ENCODE data around the gene MRAP2. TPM values are rescaled to one million over a fixed set of nuclear protein-coding genes. Genes with fewer than 3 reads are reported as not detected.

The MRAP2 gene
- polyA plus RNA-seq, 1 donor from 2014 or later: 1.0 TPM

GRCh38 chr6:84021625-84022024, 11.9 kb upstream of the MRAP2 start:
- Histone ChIP-seq H3K27ac (ENCODE audit: low read length) (no peak overlapping the region), H3F3A (ENCODE audit: insufficient read depth, low read length, poor library complexity, severe bottlenecking) (no peaks in the 10 kb centered on the region), H4K20me1 (ENCODE audit: insufficient read depth) (no peaks in the 10 kb centered on the region), H3K9me2 (ENCODE audit: insufficient read depth, low read length) (no peaks in the 10 kb centered on the region), H2AFZ (ENCODE audit: low read depth, low read length) (no peak overlapping the region), H3K27me3 (ENCODE audit: insufficient read depth, low read depth, low read length) (no peaks in the 10 kb centered on the region), H3K79me2 (replicated peaks; ENCODE audit: insufficient read depth, low read length) (no peaks in the 10 kb centered on the region), H3K9me3 (ENCODE audit: low read length) (no peaks in the 10 kb centered on the region), H3K4me3 (ENCODE audit: low read length) (no peak overlapping the region), H3K36me3 (ENCODE audit: insufficient read depth, low read length) (no peaks in the 10 kb centered on the region), H3K9ac (ENCODE audit: low read length) (no peak overlapping the region), H3K4me2 (ENCODE audit: low read length) (no peak overlapping the region)
- no peak for TF ChIP-seq RAD21 (conservative IDR thresholded peaks at IDR 0.05)

GRCh38 chr6:84026721-84027164, 6.8 kb upstream of the MRAP2 start:
- H2AFZ ChIP-seq (ENCODE audit: low read depth, low read length): no peak overlapping the region
- H3K36me3 ChIP-seq (ENCODE audit: insufficient read depth, low read length): no peaks in the 10 kb centered on the region
- no peak overlapping the region for H3K27ac ChIP-seq (ENCODE audit: low read length)
- H3K9ac ChIP-seq (ENCODE audit: low read length): no peak overlapping the region
- no peak overlapping the region for H3K4me3 ChIP-seq (ENCODE audit: low read length)
- H3K27me3 ChIP-seq (ENCODE audit: insufficient read depth, low read depth, low read length): no peaks in the 10 kb centered on the region
- H3F3A ChIP-seq (ENCODE audit: insufficient read depth, low read length, poor library complexity, severe bottlenecking): no peaks in the 10 kb centered on the region
- no peaks in the 10 kb centered on the region for H3K9me3 ChIP-seq (ENCODE audit: low read length)
- H3K4me2 ChIP-seq (ENCODE audit: low read length): no peak overlapping the region
- TF ChIP-seq TAF1 (IDR thresholded peaks at IDR 0.05; ENCODE audit: low read depth) (no peak), POLR2AphosphoS5 (IDR thresholded peaks at IDR 0.05) (no peak), EP300 (conservative IDR thresholded peaks at IDR 0.05; ENCODE audit: poor library complexity, severe bottlenecking) (no peak), EZH2 (IDR thresholded peaks at IDR 0.05; ENCODE audit: borderline replicate concordance, insufficient read depth, low read length, poor library complexity, severe bottlenecking) (no peak), CTCF (IDR thresholded peaks at IDR 0.05; ENCODE audit: poor library complexity, severe bottlenecking) (no peak), RAD21 (conservative IDR thresholded peaks at IDR 0.05) (no peak), MXI1 (conservative IDR thresholded peaks at IDR 0.05; ENCODE audit: poor library complexity, severe bottlenecking) (no peak), SMC3 (conservative IDR thresholded peaks at IDR 0.05; ENCODE audit: poor library complexity) (no peak), REST (IDR thresholded peaks at IDR 0.05; ENCODE audit: borderline replicate concordance) (no peak)
- no peaks in the 10 kb centered on the region for H3K9me2 ChIP-seq (ENCODE audit: insufficient read depth, low read length)
- H3K79me2 ChIP-seq (replicated peaks; ENCODE audit: insufficient read depth, low read length): no peaks in the 10 kb centered on the region
- no peaks in the 10 kb centered on the region for H4K20me1 ChIP-seq (ENCODE audit: insufficient read depth)

Measured in neural cell (in vitro differentiated cells).